ENCODE data around the gene CLIP1. TPM values are rescaled to one million over a fixed set of nuclear protein-coding genes. Genes with fewer than 3 reads are reported as not detected.
"Not testable (repeated sequence)": the region's sequence is repeated elsewhere in the genome, so short reads cannot be mapped to it uniquely, and the experiment has no call there.

CLIP1 gene
- total RNA-seq, 1 donor from 2014 or later = 135 TPM

GRCh38 chr12:122438822-122439221, 16.4 kb upstream of the CLIP1 start:
- intact Hi-C loops (cut with DNase I); DNase-seq (ENCODE audit: extremely low spot score in 2 of 2); H3K9me3 ChIP-seq; H3K27ac ChIP-seq; H3K27me3 ChIP-seq; H3K4me3 ChIP-seq; H3K36me3 ChIP-seq: not testable (repeated sequence)
- peaks cover 13% of the 10 kb centered on the region for H3K4me1 ChIP-seq

GRCh38 chr12:122437656-122438121, 15.2 kb upstream of the CLIP1 start:
- TF ChIP-seq POLR2A (IDR thresholded peaks at IDR 0.05) = no peak
- TF ChIP-seq POLR2AphosphoS5 (IDR thresholded peaks at IDR 0.05; ENCODE audit: insufficient read depth in 1 of 2, low read depth in 1 of 2) = peak in 1 of 2 donors; percentile 46
- no peak overlapping the region for H3K4me3 ChIP-seq
- no peaks in the 10 kb centered on the region for H3K36me3 ChIP-seq
- intact Hi-C loops (cut with DNase I) = no loop called here
- no peak for DNase-seq (ENCODE audit: extremely low spot score in 2 of 2)
- H3K4me1 ChIP-seq = peaks cover 13% of the 10 kb centered on the region
- H3K27ac ChIP-seq = peak overlapping the region; percentile 59
- H3K27me3 ChIP-seq = no peaks in the 10 kb centered on the region
- H3K9me3 ChIP-seq = no peaks in the 10 kb centered on the region

GRCh38 chr12:122435186-122435585, 12.7 kb upstream of the CLIP1 start:
- Histone ChIP-seq H3K9me3 (no peaks in the 10 kb centered on the region), H3K4me3 (no peak overlapping the region), H3K27ac (no peak overlapping the region), H3K27me3 (no peaks in the 10 kb centered on the region), H3K36me3 (no peaks in the 10 kb centered on the region), H3K4me1 (peaks cover 19% of the 10 kb centered on the region)
- TF ChIP-seq CTCF (IDR thresholded peaks at IDR 0.05) = no peak
- no peak for TF ChIP-seq POLR2AphosphoS5 (IDR thresholded peaks at IDR 0.05; ENCODE audit: insufficient read depth in 1 of 2, low read depth in 1 of 2)
- TF ChIP-seq POLR2A (IDR thresholded peaks at IDR 0.05) = no peak
- intact Hi-C loops (cut with DNase I) = no loop called here
- no peak for DNase-seq (ENCODE audit: extremely low spot score in 2 of 2)

- H3K27ac ChIP-seq; intact Hi-C loops (cut with DNase I): not testable (repeated sequence)
These were observed 6.6 kb upstream of the CLIP1 start for GRCh38 chr12:122429043-122429442.

GRCh38 chr12:122427403-122427802, 4.9 kb upstream of the CLIP1 start:
- no peak for TF ChIP-seq POLR2AphosphoS5 (IDR thresholded peaks at IDR 0.05; ENCODE audit: insufficient read depth in 1 of 2, low read depth in 1 of 2)
- no peak for TF ChIP-seq CTCF (IDR thresholded peaks at IDR 0.05)
- TF ChIP-seq POLR2A (IDR thresholded peaks at IDR 0.05) = no peak
- Histone ChIP-seq H3K4me3 (no peak overlapping the region), H3K9me3 (no peaks in the 10 kb centered on the region), H3K27ac (no peak overlapping the region), H3K36me3 (no peaks in the 10 kb centered on the region), H3K27me3 (no peaks in the 10 kb centered on the region), H3K4me1 (peaks cover 18% of the 10 kb centered on the region)
- intact Hi-C loops (cut with DNase I) = no loop called here
- DNase-seq (ENCODE audit: extremely low spot score in 2 of 2) = no peak

More at GRCh38 chr12:122429043-122429442, 6.6 kb upstream of the CLIP1 start:
- not testable (repeated sequence) for H3K36me3 ChIP-seq; DNase-seq (ENCODE audit: extremely low spot score in 2 of 2); H3K4me3 ChIP-seq; H3K27me3 ChIP-seq; H3K4me1 ChIP-seq; H3K9me3 ChIP-seq

- no peaks in the 10 kb centered on the region for H3K27me3 ChIP-seq
- peak in 1 of 2 donors; percentile 35 for TF ChIP-seq POLR2AphosphoS5 (IDR thresholded peaks at IDR 0.05; ENCODE audit: insufficient read depth in 1 of 2, low read depth in 1 of 2)
- no peak for TF ChIP-seq CTCF (IDR thresholded peaks at IDR 0.05)
- no peak for TF ChIP-seq POLR2A (IDR thresholded peaks at IDR 0.05)
- intact Hi-C loops (cut with DNase I) = no loop called here
- H3K27ac ChIP-seq = peak overlapping the region; percentile 99
- H3K36me3 ChIP-seq = no peaks in the 10 kb centered on the region
- H3K4me3 ChIP-seq = peak overlapping the region; percentile 89 to 93
- no peak for DNase-seq (ENCODE audit: extremely low spot score in 2 of 2)
- H3K9me3 ChIP-seq = no peaks in the 10 kb centered on the region
- H3K4me1 ChIP-seq = peaks cover 36% of the 10 kb centered on the region
These were observed 1.0 kb upstream of the CLIP1 start for GRCh38 chr12:122423258-122424165.

Measured in vagina (tissue), 2 donors.